ENCODE results near the gene VIM.

Gene VIM

DNA sequence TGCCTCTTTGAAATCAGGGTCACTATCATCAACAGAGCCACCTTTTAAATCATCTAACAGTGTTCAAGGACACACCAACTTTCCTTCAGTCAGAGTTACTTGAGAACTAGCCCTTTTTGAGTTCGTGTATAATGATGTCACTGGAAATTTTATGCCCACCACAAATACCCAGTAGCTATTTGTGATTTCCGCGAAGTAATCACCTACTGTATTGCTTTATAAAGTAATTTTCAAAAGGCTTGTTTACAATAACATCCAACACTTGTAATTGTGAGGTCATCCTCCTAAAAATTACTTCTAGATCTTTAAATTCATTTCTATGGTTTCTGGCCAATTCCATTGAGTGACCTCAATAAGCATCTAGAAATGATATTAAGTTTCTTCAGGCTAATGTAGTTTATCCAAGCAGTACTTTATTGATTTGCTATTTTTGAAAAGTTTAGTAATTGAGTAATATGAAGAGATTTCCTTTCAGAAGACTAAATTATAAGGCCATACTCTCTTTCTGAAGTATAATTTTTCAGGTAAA is 39.3 kb upstream of the VIM start:
- Histone ChIP-seq H3K9ac (ENCODE audit: low read length) (no peak overlapping the region), H4K20me1 (ENCODE audit: insufficient read depth, low read length) (no peaks in the 10 kb centered on the region), H3K4me3 (ENCODE audit: low read depth, low read length, poor library complexity, severe bottlenecking) (no peak overlapping the region), H3K36me3 (ENCODE audit: insufficient read depth, low read length) (no peaks in the 10 kb centered on the region), H3K27me3 (ENCODE audit: insufficient read depth, low read length) (no peaks in the 10 kb centered on the region), H3K4me2 (ENCODE audit: low read length) (no peak overlapping the region), H3K9me2 (ENCODE audit: low read depth, low read length) (no peaks in the 10 kb centered on the region), H3K27ac (ENCODE audit: low read depth, low read length, poor library complexity, severe bottlenecking) (no peak overlapping the region), H3F3A (ENCODE audit: insufficient read depth, low read length) (no peaks in the 10 kb centered on the region), H3K79me2 (ENCODE audit: insufficient read depth, low read length) (no peaks in the 10 kb centered on the region), H3K4me1 (ENCODE audit: insufficient read depth, low read length, severe bottlenecking) (no peaks in the 10 kb centered on the region), H3K9me3 (ENCODE audit: low read length) (no peaks in the 10 kb centered on the region), H2AFZ (ENCODE audit: low read length) (no peak overlapping the region)
- TF ChIP-seq EZH2 (IDR thresholded peaks at IDR 0.05; ENCODE audit: borderline replicate concordance, low read length) (no peak), CTCF (IDR thresholded peaks at IDR 0.05; ENCODE audit: low read length) (no peak)

DNA sequence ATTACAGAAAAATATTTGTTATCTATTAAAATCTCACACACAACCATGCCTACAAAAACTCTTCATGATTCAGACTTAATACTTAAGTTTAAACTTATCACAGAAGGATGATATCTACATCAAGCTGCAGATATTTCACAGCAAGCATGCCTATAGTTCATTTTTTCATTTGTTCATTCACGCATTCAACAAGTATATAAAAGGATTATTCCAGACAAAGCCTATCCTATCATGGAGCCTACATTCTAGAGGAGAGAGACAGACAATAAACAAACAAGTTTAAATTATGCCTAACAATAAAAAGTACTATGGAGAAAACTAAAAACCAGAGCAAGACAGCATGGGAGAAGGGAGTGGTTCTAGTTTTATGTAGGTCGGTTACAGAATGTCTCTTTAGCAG is 37.4 kb upstream of the VIM start:
- no peaks in the 10 kb centered on the region for H3K9me3 ChIP-seq (ENCODE audit: low read length)
- H3K36me3 ChIP-seq (ENCODE audit: insufficient read depth, low read length): no peaks in the 10 kb centered on the region
- H4K20me1 ChIP-seq (ENCODE audit: insufficient read depth, low read length): no peaks in the 10 kb centered on the region
- no peaks in the 10 kb centered on the region for H3K9me2 ChIP-seq (ENCODE audit: low read depth, low read length)
- H3K9ac ChIP-seq (ENCODE audit: low read length): no peak overlapping the region
- no peaks in the 10 kb centered on the region for H3K4me1 ChIP-seq (ENCODE audit: insufficient read depth, low read length, severe bottlenecking)
- no peak for TF ChIP-seq CTCF (IDR thresholded peaks at IDR 0.05; ENCODE audit: low read length)
- no peak for TF ChIP-seq EZH2 (IDR thresholded peaks at IDR 0.05; ENCODE audit: borderline replicate concordance, low read length)
- no peak overlapping the region for H3K27ac ChIP-seq (ENCODE audit: low read depth, low read length, poor library complexity, severe bottlenecking)
- H3K79me2 ChIP-seq (ENCODE audit: insufficient read depth, low read length): no peaks in the 10 kb centered on the region
- no peak overlapping the region for H3K4me3 ChIP-seq (ENCODE audit: low read depth, low read length, poor library complexity, severe bottlenecking)
- H2AFZ ChIP-seq (ENCODE audit: low read length): no peak overlapping the region
- no peaks in the 10 kb centered on the region for H3F3A ChIP-seq (ENCODE audit: insufficient read depth, low read length)
- H3K4me2 ChIP-seq (ENCODE audit: low read length): no peak overlapping the region
- no peaks in the 10 kb centered on the region for H3K27me3 ChIP-seq (ENCODE audit: insufficient read depth, low read length)

DNA sequence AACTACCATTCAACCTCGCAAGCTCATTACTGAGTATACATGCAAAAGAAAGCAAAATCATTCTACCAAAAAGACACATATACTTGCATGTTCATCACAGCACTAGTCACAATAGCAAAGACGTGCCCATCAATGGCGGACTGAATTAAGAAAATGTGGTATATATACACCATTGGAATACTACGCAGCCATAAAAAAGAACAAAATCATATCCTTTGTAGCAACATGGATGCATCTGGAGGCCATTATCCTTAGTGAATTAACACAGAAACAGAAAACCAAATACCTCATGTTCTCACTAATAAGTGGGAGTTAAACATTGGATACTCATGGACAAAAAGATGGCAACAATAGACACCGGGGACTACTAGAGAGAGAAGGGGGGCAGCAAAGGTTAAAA is 33.0 kb upstream of the VIM start:
- Histone ChIP-seq H3K9me2 (ENCODE audit: low read depth, low read length) (no peaks in the 10 kb centered on the region), H3K27ac (ENCODE audit: low read depth, low read length, poor library complexity, severe bottlenecking) (no peak overlapping the region), H3K79me2 (ENCODE audit: insufficient read depth, low read length) (no peaks in the 10 kb centered on the region)

DNA sequence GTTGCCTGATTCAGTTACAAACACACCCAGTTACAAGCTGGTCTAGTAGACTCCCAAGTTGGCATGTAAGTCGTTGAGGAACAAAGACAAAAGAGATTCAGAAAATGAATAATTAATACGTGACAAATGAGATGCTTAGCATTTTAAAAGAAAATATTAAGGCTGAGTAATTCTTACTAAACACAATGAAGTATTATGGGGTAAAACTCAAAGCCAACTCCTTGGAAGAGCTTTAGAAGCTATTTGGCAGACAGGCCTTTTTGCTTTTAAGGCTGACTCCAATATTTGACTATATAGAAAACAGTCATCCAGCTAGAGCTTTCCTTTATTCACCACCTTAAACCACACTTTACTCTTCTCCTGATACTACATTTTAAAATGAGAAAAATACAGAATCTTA is 32.0 kb upstream of the VIM start:
- Histone ChIP-seq H3K9ac (ENCODE audit: low read length) (no peak overlapping the region), H3K27me3 (ENCODE audit: insufficient read depth, low read length) (no peaks in the 10 kb centered on the region), H3F3A (ENCODE audit: insufficient read depth, low read length) (no peaks in the 10 kb centered on the region), H2AFZ (ENCODE audit: low read length) (no peak overlapping the region), H3K4me2 (ENCODE audit: low read length) (no peak overlapping the region), H3K79me2 (ENCODE audit: insufficient read depth, low read length) (no peaks in the 10 kb centered on the region), H3K36me3 (ENCODE audit: insufficient read depth, low read length) (no peaks in the 10 kb centered on the region), H3K4me1 (ENCODE audit: insufficient read depth, low read length, severe bottlenecking) (peaks cover 9% of the 10 kb centered on the region), H3K9me2 (ENCODE audit: low read depth, low read length) (no peaks in the 10 kb centered on the region), H4K20me1 (ENCODE audit: insufficient read depth, low read length) (no peaks in the 10 kb centered on the region), H3K27ac (ENCODE audit: low read depth, low read length, poor library complexity, severe bottlenecking) (no peak overlapping the region), H3K4me3 (ENCODE audit: low read depth, low read length, poor library complexity, severe bottlenecking) (no peak overlapping the region), H3K9me3 (ENCODE audit: low read length) (no peaks in the 10 kb centered on the region)
- TF ChIP-seq EZH2 (IDR thresholded peaks at IDR 0.05; ENCODE audit: borderline replicate concordance, low read length): no peak
- TF ChIP-seq CTCF (IDR thresholded peaks at IDR 0.05; ENCODE audit: low read length): no peak

More for the DNA sequence above, 33.0 kb upstream of the VIM start:
- Histone ChIP-seq H2AFZ (ENCODE audit: low read length) (no peak overlapping the region), H3K9me3 (ENCODE audit: low read length) (no peaks in the 10 kb centered on the region), H3F3A (ENCODE audit: insufficient read depth, low read length) (no peaks in the 10 kb centered on the region), H3K9ac (ENCODE audit: low read length) (no peak overlapping the region), H3K27me3 (ENCODE audit: insufficient read depth, low read length) (no peaks in the 10 kb centered on the region), H3K4me1 (ENCODE audit: insufficient read depth, low read length, severe bottlenecking) (no peaks in the 10 kb centered on the region), H4K20me1 (ENCODE audit: insufficient read depth, low read length) (no peaks in the 10 kb centered on the region), H3K4me2 (ENCODE audit: low read length) (no peak overlapping the region), H3K4me3 (ENCODE audit: low read depth, low read length, poor library complexity, severe bottlenecking) (no peak overlapping the region), H3K36me3 (ENCODE audit: insufficient read depth, low read length) (no peaks in the 10 kb centered on the region)
- TF ChIP-seq EZH2 (IDR thresholded peaks at IDR 0.05; ENCODE audit: borderline replicate concordance, low read length): no peak
